ENCODE data around the gene FAF2.

FAF2 gene

DNA sequence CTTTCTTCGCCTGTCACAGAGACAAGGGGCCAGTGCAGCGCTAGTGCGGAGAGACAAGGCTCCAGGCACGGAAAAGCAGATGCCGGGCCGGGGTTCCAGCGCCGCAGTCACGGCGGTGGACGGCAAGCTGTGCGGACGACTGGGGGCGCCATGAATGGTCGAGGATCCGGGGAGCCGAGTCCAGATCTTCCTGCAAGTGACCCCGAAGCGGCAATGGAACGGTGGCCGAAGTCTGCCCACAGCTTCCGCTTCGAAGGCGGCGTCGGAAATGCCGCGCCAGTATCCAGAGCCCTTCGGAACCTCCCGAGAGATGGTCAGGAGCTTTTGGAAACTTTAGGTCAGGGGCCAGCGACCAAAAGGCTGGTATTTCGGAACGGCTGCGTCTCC is 601 bp upstream of the FAF2 start:
- H3K56ac ChIP-seq (ENCODE audit: low read length) = peak overlapping the region; percentile 80
- WGBS (ENCODE audit: extremely low coverage, insufficient coverage, low lambda C conversion rate) = no CpG with 5 or more reads among the region's 34 CpGs
- DNase-seq = no peak
- H3K79me1 ChIP-seq (ENCODE audit: low read length) = peaks cover 9% of the 10 kb centered on the region
- no peak overlapping the region for H2BK15ac ChIP-seq (replicated peaks; ENCODE audit: low read depth)
- H3K27ac ChIP-seq (ENCODE audit: low read depth, low read length) = peak overlapping the region; percentile 87
- no peaks in the 10 kb centered on the region for H3K27me3 ChIP-seq (ENCODE audit: insufficient read depth, low read length, poor library complexity)
- H3K4me2 ChIP-seq (ENCODE audit: low read length) = peak overlapping the region; percentile 88
- peak overlapping the region; percentile 77 for H3K4me3 ChIP-seq (ENCODE audit: low read length)
- no peak overlapping the region for H2BK5ac ChIP-seq (ENCODE audit: low read length)
- no peaks in the 10 kb centered on the region for H3K36me3 ChIP-seq (ENCODE audit: control insufficient read depth, insufficient read depth, low read length)
- H3K18ac ChIP-seq (ENCODE audit: low read length) = peak overlapping the region; percentile 60
- no peak overlapping the region for H4K5ac ChIP-seq (ENCODE audit: low read length)
- H3K79me2 ChIP-seq (ENCODE audit: control insufficient read depth, insufficient read depth, low read length) = peaks cover 24% of the 10 kb centered on the region
- no peak overlapping the region for H3K23ac ChIP-seq (ENCODE audit: low read length)
- no peak overlapping the region for H2BK120ac ChIP-seq (ENCODE audit: low read depth, low read length)
- H3K9ac ChIP-seq (ENCODE audit: low read length) = peak overlapping the region; percentile 83
- peak overlapping the region; percentile 39 for H3K4ac ChIP-seq (ENCODE audit: low read depth, low read length)
- no peak overlapping the region for H4K8ac ChIP-seq (ENCODE audit: low read depth, low read length)
- no peak overlapping the region for H2AK5ac ChIP-seq (ENCODE audit: low read length)
- H3K4me1 ChIP-seq (ENCODE audit: control insufficient read depth, low read depth, low read length) = no peaks in the 10 kb centered on the region

DNA sequence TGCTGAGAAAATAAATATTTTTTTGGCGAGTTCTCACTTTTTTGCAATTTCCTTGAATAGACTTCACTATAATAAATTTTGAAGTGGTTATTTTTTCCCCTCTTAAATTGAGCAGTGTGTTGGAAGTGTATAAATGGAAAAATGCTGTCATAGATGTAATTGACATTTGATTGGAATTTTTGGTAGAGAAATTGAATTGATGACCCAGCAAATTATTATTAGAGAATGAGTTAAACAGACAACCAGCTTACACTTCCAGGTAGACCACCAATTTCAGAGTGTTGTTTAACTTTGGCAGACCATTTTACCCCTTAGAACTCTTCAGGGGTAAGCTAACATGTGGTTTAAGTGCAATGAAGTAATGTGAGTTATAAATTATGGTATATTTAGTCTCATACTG is 1.9 kb downstream of the FAF2 start:
- no CpG with 5 or more reads among the region's 1 CpG for WGBS (ENCODE audit: extremely low coverage, insufficient coverage, low lambda C conversion rate)
- no peak overlapping the region for H3K4me3 ChIP-seq (ENCODE audit: low read length)

DNA sequence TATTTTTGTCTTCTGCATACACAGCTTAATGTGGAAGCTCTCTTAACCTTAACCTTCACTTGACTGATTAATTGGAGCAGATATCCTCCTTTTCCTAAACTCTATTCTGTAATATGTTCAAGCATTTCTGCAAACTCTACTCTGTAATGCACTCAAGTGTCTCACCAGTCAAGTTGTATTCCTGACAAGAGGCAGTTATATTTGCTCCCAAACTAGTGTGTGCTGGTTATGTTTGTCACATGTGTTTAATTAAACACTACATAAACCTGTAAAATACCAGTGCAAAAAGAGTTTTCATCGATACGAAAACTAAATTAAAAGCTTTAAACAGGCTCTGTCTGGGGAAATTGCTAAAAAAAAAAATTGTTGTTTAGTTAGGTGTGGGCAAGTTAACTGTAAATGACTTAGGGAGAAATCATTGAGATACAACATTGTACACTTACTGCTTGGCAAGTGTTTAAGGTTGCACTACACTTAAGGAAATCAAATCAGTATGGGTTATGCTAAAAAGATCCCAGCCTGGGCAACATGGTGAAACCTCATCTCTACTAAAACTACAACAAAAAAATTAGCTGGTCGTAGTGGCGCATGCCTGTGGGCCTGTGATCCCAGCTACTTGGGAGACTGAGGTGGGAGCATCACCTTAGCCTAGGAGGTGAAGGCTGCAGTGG is 6.7 kb downstream of the FAF2 start:
- WGBS (ENCODE audit: extremely low coverage, insufficient coverage, low lambda C conversion rate) = no CpG with 5 or more reads among the region's 4 CpGs
- H3K36me3 ChIP-seq (ENCODE audit: control insufficient read depth, insufficient read depth, low read length) = peaks cover 2% of the 10 kb centered on the region
- H3K4ac ChIP-seq (ENCODE audit: low read depth, low read length) = no peak overlapping the region

More for the DNA sequence above, 1.9 kb downstream of the FAF2 start:
- Histone ChIP-seq H4K5ac (ENCODE audit: low read length) (no peak overlapping the region), H3K27ac (ENCODE audit: low read depth, low read length) (no peak overlapping the region), H2BK120ac (ENCODE audit: low read depth, low read length) (no peak overlapping the region), H3K27me3 (ENCODE audit: insufficient read depth, low read length, poor library complexity) (no peaks in the 10 kb centered on the region), H4K8ac (ENCODE audit: low read depth, low read length) (no peak overlapping the region), H3K79me2 (ENCODE audit: control insufficient read depth, insufficient read depth, low read length) (peaks cover 25% of the 10 kb centered on the region), H3K4me1 (ENCODE audit: control insufficient read depth, low read depth, low read length) (no peaks in the 10 kb centered on the region), H3K56ac (ENCODE audit: low read length) (no peak overlapping the region), H3K36me3 (ENCODE audit: control insufficient read depth, insufficient read depth, low read length) (peaks cover 2% of the 10 kb centered on the region), H3K79me1 (ENCODE audit: low read length) (peaks cover 11% of the 10 kb centered on the region), H2BK5ac (ENCODE audit: low read length) (no peak overlapping the region), H2AK5ac (ENCODE audit: low read length) (no peak overlapping the region), H3K9ac (ENCODE audit: low read length) (no peak overlapping the region), H3K18ac (ENCODE audit: low read length) (no peak overlapping the region), H3K4ac (ENCODE audit: low read depth, low read length) (no peak overlapping the region), H3K4me2 (ENCODE audit: low read length) (no peak overlapping the region), H3K23ac (ENCODE audit: low read length) (no peak overlapping the region), H2BK15ac (replicated peaks; ENCODE audit: low read depth) (no peak overlapping the region)
- DNase-seq = no peak

DNA sequence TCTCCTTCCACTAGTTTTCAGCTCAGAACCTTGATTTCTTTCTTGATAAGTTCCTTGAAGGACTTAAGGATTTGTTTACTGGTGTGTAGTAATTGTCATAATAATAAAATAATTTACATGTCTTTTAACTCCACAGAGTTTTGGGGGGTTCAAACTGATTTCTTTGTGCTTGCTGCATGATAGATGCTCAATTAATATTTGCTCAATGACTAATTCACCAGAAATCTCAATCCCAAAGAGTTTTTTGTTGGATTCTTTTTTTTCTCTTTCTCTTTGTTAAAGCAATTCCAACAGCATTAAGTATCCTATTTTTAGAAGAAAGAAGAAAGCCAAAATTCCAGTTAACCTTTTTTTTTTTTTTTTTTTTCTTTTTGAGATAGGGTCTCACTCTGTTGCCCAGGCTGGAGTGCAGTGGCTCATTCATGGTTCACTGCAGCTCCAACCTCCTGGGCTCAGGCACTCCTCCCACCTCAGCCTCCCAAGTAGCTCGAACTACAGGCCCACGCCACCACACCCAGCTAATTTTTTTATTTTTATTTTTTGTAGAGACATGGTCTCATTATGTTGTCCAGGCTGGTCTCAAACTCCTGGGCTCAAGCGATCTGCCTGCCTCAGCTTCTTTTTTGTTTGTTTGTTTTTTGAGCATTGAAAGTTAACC is 10.8 kb downstream of the FAF2 start:
- H4K8ac ChIP-seq (ENCODE audit: low read depth, low read length) = no peak overlapping the region
- no peak overlapping the region for H3K4me2 ChIP-seq (ENCODE audit: low read length)
- no peak overlapping the region for H3K18ac ChIP-seq (ENCODE audit: low read length)
- H2BK15ac ChIP-seq (replicated peaks; ENCODE audit: low read depth) = no peak overlapping the region
- no peak overlapping the region for H3K27ac ChIP-seq (ENCODE audit: low read depth, low read length)
- no peak overlapping the region for H3K4ac ChIP-seq (ENCODE audit: low read depth, low read length)
- no peak overlapping the region for H3K4me3 ChIP-seq (ENCODE audit: low read length)
- H3K23ac ChIP-seq (ENCODE audit: low read length) = no peak overlapping the region
- no peak for DNase-seq
- no peaks in the 10 kb centered on the region for H3K36me3 ChIP-seq (ENCODE audit: control insufficient read depth, insufficient read depth, low read length)
- no peak overlapping the region for H3K56ac ChIP-seq (ENCODE audit: low read length)
- no CpG with 5 or more reads among the region's 3 CpGs for WGBS (ENCODE audit: extremely low coverage, insufficient coverage, low lambda C conversion rate)
- no peaks in the 10 kb centered on the region for H3K27me3 ChIP-seq (ENCODE audit: insufficient read depth, low read length, poor library complexity)
- peaks cover 6% of the 10 kb centered on the region for H3K79me1 ChIP-seq (ENCODE audit: low read length)
- H2BK120ac ChIP-seq (ENCODE audit: low read depth, low read length) = no peak overlapping the region
- no peak overlapping the region for H2AK5ac ChIP-seq (ENCODE audit: low read length)
- H3K79me2 ChIP-seq (ENCODE audit: control insufficient read depth, insufficient read depth, low read length) = peaks cover 23% of the 10 kb centered on the region
- no peak overlapping the region for H3K9ac ChIP-seq (ENCODE audit: low read length)
- H3K4me1 ChIP-seq (ENCODE audit: control insufficient read depth, low read depth, low read length) = no peaks in the 10 kb centered on the region
- no peak overlapping the region for H2BK5ac ChIP-seq (ENCODE audit: low read length)
- no peak overlapping the region for H4K5ac ChIP-seq (ENCODE audit: low read length)

More for the DNA sequence above, 6.7 kb downstream of the FAF2 start:
- Histone ChIP-seq H2BK15ac (replicated peaks; ENCODE audit: low read depth) (no peak overlapping the region), H3K27ac (ENCODE audit: low read depth, low read length) (no peak overlapping the region), H2AK5ac (ENCODE audit: low read length) (no peak overlapping the region), H2BK5ac (ENCODE audit: low read length) (no peak overlapping the region), H4K5ac (ENCODE audit: low read length) (no peak overlapping the region), H3K79me1 (ENCODE audit: low read length) (peaks cover 9% of the 10 kb centered on the region), H3K4me3 (ENCODE audit: low read length) (no peak overlapping the region), H3K79me2 (ENCODE audit: control insufficient read depth, insufficient read depth, low read length) (peaks cover 20% of the 10 kb centered on the region), H3K56ac (ENCODE audit: low read length) (no peak overlapping the region), H3K9ac (ENCODE audit: low read length) (no peak overlapping the region), H3K4me1 (ENCODE audit: control insufficient read depth, low read depth, low read length) (no peaks in the 10 kb centered on the region), H3K18ac (ENCODE audit: low read length) (no peak overlapping the region), H3K23ac (ENCODE audit: low read length) (no peak overlapping the region), H3K4me2 (ENCODE audit: low read length) (no peak overlapping the region), H3K27me3 (ENCODE audit: insufficient read depth, low read length, poor library complexity) (no peaks in the 10 kb centered on the region), H2BK120ac (ENCODE audit: low read depth, low read length) (no peak overlapping the region), H4K8ac (ENCODE audit: low read depth, low read length) (no peak overlapping the region)
- no peak for DNase-seq

DNA sequence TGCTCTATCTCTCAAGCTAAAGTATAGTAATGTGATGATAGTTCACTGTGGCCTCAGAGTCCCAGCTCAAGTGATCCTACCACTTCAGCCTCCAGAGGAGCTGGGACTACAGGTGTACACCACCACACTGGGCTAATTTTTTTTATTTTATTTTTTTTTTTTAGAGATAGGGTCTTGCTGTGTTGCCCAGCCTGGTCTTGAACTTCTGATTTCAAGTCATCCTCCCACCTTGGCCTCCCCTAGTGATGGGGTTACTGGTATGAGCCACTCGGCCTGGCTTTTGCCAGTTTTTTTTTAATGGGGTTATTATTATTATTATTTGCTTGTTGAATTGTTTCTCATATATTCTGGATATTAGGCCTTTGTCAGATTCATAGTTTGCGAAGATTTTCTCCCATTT is 13.2 kb downstream of the FAF2 start:
- Histone ChIP-seq H3K23ac (ENCODE audit: low read length) (no peak overlapping the region), H3K4ac (ENCODE audit: low read depth, low read length) (no peak overlapping the region), H3K56ac (ENCODE audit: low read length) (no peak overlapping the region), H2BK5ac (ENCODE audit: low read length) (no peak overlapping the region), H3K18ac (ENCODE audit: low read length) (no peak overlapping the region), H3K4me3 (ENCODE audit: low read length) (no peak overlapping the region), H3K4me2 (ENCODE audit: low read length) (no peak overlapping the region), H4K5ac (ENCODE audit: low read length) (no peak overlapping the region), H3K4me1 (ENCODE audit: control insufficient read depth, low read depth, low read length) (no peaks in the 10 kb centered on the region), H3K79me2 (ENCODE audit: control insufficient read depth, insufficient read depth, low read length) (peaks cover 23% of the 10 kb centered on the region), H2BK15ac (replicated peaks; ENCODE audit: low read depth) (no peak overlapping the region), H3K36me3 (ENCODE audit: control insufficient read depth, insufficient read depth, low read length) (no peaks in the 10 kb centered on the region), H2AK5ac (ENCODE audit: low read length) (no peak overlapping the region), H3K79me1 (ENCODE audit: low read length) (peaks cover 6% of the 10 kb centered on the region), H2BK120ac (ENCODE audit: low read depth, low read length) (no peak overlapping the region), H4K8ac (ENCODE audit: low read depth, low read length) (no peak overlapping the region), H3K27ac (ENCODE audit: low read depth, low read length) (no peak overlapping the region), H3K27me3 (ENCODE audit: insufficient read depth, low read length, poor library complexity) (no peaks in the 10 kb centered on the region), H3K9ac (ENCODE audit: low read length) (no peak overlapping the region)
- no peak for DNase-seq
- no CpG with 5 or more reads among the region's 2 CpGs for whole genome bisulfite sequencing (ENCODE audit: extremely low coverage, insufficient coverage, low lambda C conversion rate)
